Measurements from ENCODE around the gene CST6. TPM values are rescaled to one million over a fixed set of nuclear protein-coding genes. Genes with fewer than 3 reads are reported as not detected.

CST6 gene
- total and polyA plus RNA-seq, 2 experiments from 2014 or later = 4.2 to 8.3 TPM

GRCh38 chr11:66059966-66060680, 48.3 kb downstream of the CST6 start (continued):
- TF ChIP-seq REST (IDR thresholded peaks at IDR 0.05; ENCODE audit: unreplicated experiment) (no peak), EZH2phosphoT487 (IDR thresholded peaks at IDR 0.05; ENCODE audit: unreplicated experiment) (no peak)

- H3K9me2 ChIP-seq (ENCODE audit: insufficient read depth) = no peaks in the 10 kb centered on the region
- Mint-ChIP-seq H3K27ac (no peak overlapping the region), H3K4me3 (no peak overlapping the region), H3K9me3 (no peaks in the 10 kb centered on the region), H3K36me3 (ENCODE audit: low read depth) (peaks cover 96% of the 10 kb centered on the region), H3K27me3 (ENCODE audit: insufficient read depth, low read depth, poor library complexity) (peaks cover 2% of the 10 kb centered on the region), H3K4me1 (no peaks in the 10 kb centered on the region)
- no peak for ATAC-seq
- peaks cover 18% of the 10 kb centered on the region for H3K79me2 ChIP-seq (replicated peaks; ENCODE audit: insufficient read depth)
- no peak overlapping the region for H3K4me2 ChIP-seq
- peaks cover 18% of the 10 kb centered on the region for H3F3A ChIP-seq (replicated peaks; ENCODE audit: low read depth)
- no peak overlapping the region for H3K4me3 ChIP-seq
- DNase-seq (ENCODE audit: low spot score) = no peak
- H3K27me3 ChIP-seq (ENCODE audit: insufficient read depth) = no peaks in the 10 kb centered on the region
- peaks cover 26% of the 10 kb centered on the region for H4K20me1 ChIP-seq (replicated peaks; ENCODE audit: insufficient read depth)
- H3K36me3 ChIP-seq (ENCODE audit: insufficient read depth) = peaks cover 83% of the 10 kb centered on the region
- H2AFZ ChIP-seq = no peak overlapping the region
- no peak overlapping the region for H3K27ac ChIP-seq (ENCODE audit: low read depth)
- no peaks in the 10 kb centered on the region for H3K4me1 ChIP-seq (ENCODE audit: insufficient read depth)
- TF ChIP-seq ZNF114 (CRISPR knock-in tag; IDR thresholded peaks at IDR 0.05) = no peak
- no peak for TF ChIP-seq ZNF462 (CRISPR knock-in tag; IDR thresholded peaks at IDR 0.05)
- TF ChIP-seq CTCF (conservative IDR thresholded peaks at IDR 0.05; ENCODE audit: low read depth in 2 of 2) = no peak
- no peak for TF ChIP-seq JUNB (IDR thresholded peaks at IDR 0.05; ENCODE audit: unreplicated experiment)
- TF ChIP-seq NANOG (IDR thresholded peaks at IDR 0.05; ENCODE audit: borderline replicate concordance) = no peak
- TF ChIP-seq POLR2AphosphoS5 (IDR thresholded peaks at IDR 0.05; ENCODE audit: low read depth) = no peak
- TF ChIP-seq STAT1 (IDR thresholded peaks at IDR 0.05; ENCODE audit: unreplicated experiment) = no peak
- TF ChIP-seq CREB1 (CRISPR knock-in tag; IDR thresholded peaks at IDR 0.05; ENCODE audit: low read depth) = no peak
Observed at GRCh38 chr11:66061268-66061667, 49.5 kb downstream of the CST6 start.
